DND-41 (cell line): ENCODE results near the gene NCAM2.

ENCODE experiments used
- CTCF ChIP-seq: IDR thresholded peaks from 2 replicates; pipeline ENCODE4 v1.5.1; 2012; ENCODE audit warnings: borderline replicate concordance, low read length, moderate library complexity, mild to moderate bottlenecking; ENCODE audit not compliant: poor library complexity, severe bottlenecking; ENCODE audit errors: extremely low read depth
- EZH2 ChIP-seq: IDR thresholded peaks from 3 replicates; pipeline ENCODE4 v1.6.1; 2012; ENCODE audit warnings: borderline replicate concordance, low read depth, mild to moderate bottlenecking, moderate library complexity, low read length, inconsistent platforms; ENCODE audit not compliant: severe bottlenecking

DNA sequence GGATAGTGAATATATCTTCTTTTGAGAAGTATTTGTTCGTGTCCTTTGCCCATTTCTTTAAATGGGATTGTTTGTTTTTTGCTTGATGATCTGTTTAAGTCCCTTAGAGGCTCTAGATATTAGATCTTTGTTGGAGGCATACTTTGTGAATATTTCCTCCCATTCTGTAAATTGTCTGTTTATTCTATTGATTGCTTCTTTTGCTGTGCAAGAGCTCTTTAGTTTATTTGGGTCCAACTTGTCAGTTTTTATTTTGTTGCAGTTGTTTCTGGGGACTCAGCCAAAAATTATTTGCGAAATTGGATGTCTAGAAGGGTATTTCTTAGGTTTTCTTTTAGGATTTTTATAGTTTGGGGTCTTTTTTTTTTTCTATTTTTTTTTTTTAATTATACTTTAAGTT lies 302.8 kb downstream of the NCAM2 start:
- TF ChIP-seq CTCF (no peak), EZH2 (no peak)
